ENCODE measurements around the gene PTPRM. TPM values are rescaled to one million over a fixed set of nuclear protein-coding genes. Genes with fewer than 3 reads are reported as not detected.

Gene PTPRM
- total RNA-seq, 1 donor from 2014 or later, result 1.00 TPM

- intact Hi-C loops (cut with micrococcal nuclease), result no loop called here
- POLR2A ChIA-PET, result no interaction called here
- CTCF ChIA-PET, result no interaction called here
These were observed 9.1 kb upstream of the PTPRM start for GRCh38 chr18:7557973-7558372.

GRCh38 chr18:7558769-7559168, 8.3 kb upstream of the PTPRM start:
- CTCF ChIA-PET, result no interaction called here
- intact Hi-C loops (cut with micrococcal nuclease), result no loop called here

More at GRCh38 chr18:7557973-7558372, 9.1 kb upstream of the PTPRM start:
- no peak for ATAC-seq (ENCODE audit: low read depth)
- peaks cover 3% of the 10 kb centered on the region for H3K9me3 Mint-ChIP-seq
- no peak overlapping the region for H3K27ac Mint-ChIP-seq
- H3K27me3 Mint-ChIP-seq, result no peaks in the 10 kb centered on the region
- no peaks in the 10 kb centered on the region for H3K4me1 Mint-ChIP-seq
- DNase-seq, result no peak
- H3K4me3 Mint-ChIP-seq, result no peak overlapping the region
- TF ChIP-seq CTCF (IDR thresholded peaks at IDR 0.05), result no peak
- H3K36me3 Mint-ChIP-seq (ENCODE audit: low read depth), result no peaks in the 10 kb centered on the region

GRCh38 chr18:7559709-7560319, 7.3 kb upstream of the PTPRM start:
- Mint-ChIP-seq H3K4me3 (no peak overlapping the region), H3K27me3 (peaks cover 8% of the 10 kb centered on the region), H3K9me3 (no peaks in the 10 kb centered on the region), H3K36me3 (ENCODE audit: low read depth) (no peaks in the 10 kb centered on the region), H3K4me1 (no peaks in the 10 kb centered on the region), H3K27ac (no peak overlapping the region)
- DNase-seq (no peak), ATAC-seq (ENCODE audit: low read depth) (no peak)
- intact Hi-C loops (cut with micrococcal nuclease), result no loop called here
- ChIA-PET CTCF (no interaction called here), POLR2A (no interaction called here)
- no peak for TF ChIP-seq CTCF (IDR thresholded peaks at IDR 0.05)

More at GRCh38 chr18:7558769-7559168, 8.3 kb upstream of the PTPRM start:
- Mint-ChIP-seq H3K9me3 (peaks cover 3% of the 10 kb centered on the region), H3K27ac (no peak overlapping the region), H3K27me3 (peaks cover under 1% of the 10 kb centered on the region), H3K4me1 (no peaks in the 10 kb centered on the region), H3K36me3 (ENCODE audit: low read depth) (no peaks in the 10 kb centered on the region), H3K4me3 (no peak overlapping the region)
- no peak for ATAC-seq (ENCODE audit: low read depth)
- TF ChIP-seq CTCF (IDR thresholded peaks at IDR 0.05), result no peak
- DNase-seq, result no peak
- POLR2A ChIA-PET, result no interaction called here

GRCh38 chr18:7561909-7562460, 5.1 kb upstream of the PTPRM start:
- no peak overlapping the region for H3K4me3 Mint-ChIP-seq
- ChIA-PET CTCF (no interaction called here), POLR2A (no interaction called here)
- H3K9me3 Mint-ChIP-seq, result no peaks in the 10 kb centered on the region
- no peak for ATAC-seq (ENCODE audit: low read depth)
- no peaks in the 10 kb centered on the region for H3K36me3 Mint-ChIP-seq (ENCODE audit: low read depth)
- intact Hi-C loops (cut with micrococcal nuclease), result no loop called here
- no peak for DNase-seq
- no peak overlapping the region for H3K27ac Mint-ChIP-seq
- TF ChIP-seq CTCF (IDR thresholded peaks at IDR 0.05), result no peak
- peaks cover 2% of the 10 kb centered on the region for H3K4me1 Mint-ChIP-seq
- H3K27me3 Mint-ChIP-seq, result peaks cover 20% of the 10 kb centered on the region

GRCh38 chr18:7562491-7562890, 4.6 kb upstream of the PTPRM start:
- Mint-ChIP-seq H3K27me3 (peaks cover 20% of the 10 kb centered on the region), H3K4me3 (no peak overlapping the region), H3K36me3 (ENCODE audit: low read depth) (no peaks in the 10 kb centered on the region), H3K9me3 (no peaks in the 10 kb centered on the region), H3K4me1 (peaks cover 2% of the 10 kb centered on the region), H3K27ac (no peak overlapping the region)
- CTCF ChIA-PET, result no interaction called here
- intact Hi-C loops (cut with micrococcal nuclease), result no loop called here
- TF ChIP-seq CTCF (IDR thresholded peaks at IDR 0.05), result no peak
- DNase-seq (no peak), ATAC-seq (ENCODE audit: low read depth) (no peak)
- POLR2A ChIA-PET, result no interaction called here

All from activated B cell treated with CpG ODN at 0.5 μM for 24 hours (primary cell).